ENCODE measurements around the gene TMEM254. TPM values are rescaled to one million over a fixed set of nuclear protein-coding genes. Genes with fewer than 3 reads are reported as not detected.
A peak's percentile ranks its signal among the peaks of the same experiment; 100 is the strongest.
"Not testable (repeated sequence)": the region's sequence is repeated elsewhere in the genome, so short reads cannot be mapped to it uniquely, and the experiment has no call there.

Gene TMEM254
- total RNA-seq, 1 donor from 2014 or later: 31.6 TPM

GRCh38 chr10:80133206-80133605 is 54.7 kb downstream of the TMEM254 start:
- peak overlapping the region; percentile 84 for H3K4me3 Mint-ChIP-seq
- peaks cover 29% of the 10 kb centered on the region for H3K27me3 Mint-ChIP-seq
- TF ChIP-seq, protein P1, sequence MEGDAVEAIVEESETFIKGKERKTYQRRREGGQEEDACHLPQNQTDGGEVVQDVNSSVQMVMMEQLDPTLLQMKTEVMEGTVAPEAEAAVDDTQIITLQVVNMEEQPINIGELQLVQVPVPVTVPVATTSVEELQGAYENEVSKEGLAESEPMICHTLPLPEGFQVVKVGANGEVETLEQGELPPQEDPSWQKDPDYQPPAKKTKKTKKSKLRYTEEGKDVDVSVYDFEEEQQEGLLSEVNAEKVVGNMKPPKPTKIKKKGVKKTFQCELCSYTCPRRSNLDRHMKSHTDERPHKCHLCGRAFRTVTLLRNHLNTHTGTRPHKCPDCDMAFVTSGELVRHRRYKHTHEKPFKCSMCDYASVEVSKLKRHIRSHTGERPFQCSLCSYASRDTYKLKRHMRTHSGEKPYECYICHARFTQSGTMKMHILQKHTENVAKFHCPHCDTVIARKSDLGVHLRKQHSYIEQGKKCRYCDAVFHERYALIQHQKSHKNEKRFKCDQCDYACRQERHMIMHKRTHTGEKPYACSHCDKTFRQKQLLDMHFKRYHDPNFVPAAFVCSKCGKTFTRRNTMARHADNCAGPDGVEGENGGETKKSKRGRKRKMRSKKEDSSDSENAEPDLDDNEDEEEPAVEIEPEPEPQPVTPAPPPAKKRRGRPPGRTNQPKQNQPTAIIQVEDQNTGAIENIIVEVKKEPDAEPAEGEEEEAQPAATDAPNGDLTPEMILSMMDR (conservative IDR thresholded peaks at IDR 0.05): no peak
- H3K4me1 Mint-ChIP-seq (ENCODE audit: unreplicated experiment): peaks cover 11% of the 10 kb centered on the region
- no peak for DNase-seq (ENCODE audit: extremely low spot score, unreplicated experiment)
- H3K36me3 Mint-ChIP-seq: no peaks in the 10 kb centered on the region
- H3K27ac Mint-ChIP-seq: no peak overlapping the region
- H3K9me3 Mint-ChIP-seq: no peaks in the 10 kb centered on the region

DNA sequence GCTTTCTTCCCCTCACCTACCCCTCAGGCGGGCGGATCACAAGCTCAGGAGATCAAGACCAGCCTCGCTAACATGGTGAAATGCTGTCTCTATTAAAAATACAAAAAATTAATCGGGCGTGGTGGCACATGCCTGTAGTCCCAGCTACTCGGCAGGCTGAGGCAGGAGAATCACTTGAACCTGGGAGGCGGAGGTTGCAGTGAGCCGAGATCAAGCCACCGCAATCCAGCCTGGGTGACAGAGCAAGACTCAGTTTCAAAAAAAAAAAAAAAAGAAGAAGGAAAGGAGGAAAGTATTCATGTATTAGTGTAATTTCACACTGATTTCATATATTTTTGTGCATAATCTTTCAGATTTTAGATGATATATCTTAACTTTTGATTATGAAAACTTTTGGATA is 55.2 kb downstream of the TMEM254 start:
- H3K9me3 Mint-ChIP-seq; H3K27ac Mint-ChIP-seq; H3K36me3 Mint-ChIP-seq; DNase-seq (ENCODE audit: extremely low spot score, unreplicated experiment): not testable (repeated sequence)
- H3K4me3 Mint-ChIP-seq: peak overlapping the region; percentile 84
- H3K4me1 Mint-ChIP-seq (ENCODE audit: unreplicated experiment): peaks cover 12% of the 10 kb centered on the region
- H3K27me3 Mint-ChIP-seq: peaks cover 29% of the 10 kb centered on the region

DNA sequence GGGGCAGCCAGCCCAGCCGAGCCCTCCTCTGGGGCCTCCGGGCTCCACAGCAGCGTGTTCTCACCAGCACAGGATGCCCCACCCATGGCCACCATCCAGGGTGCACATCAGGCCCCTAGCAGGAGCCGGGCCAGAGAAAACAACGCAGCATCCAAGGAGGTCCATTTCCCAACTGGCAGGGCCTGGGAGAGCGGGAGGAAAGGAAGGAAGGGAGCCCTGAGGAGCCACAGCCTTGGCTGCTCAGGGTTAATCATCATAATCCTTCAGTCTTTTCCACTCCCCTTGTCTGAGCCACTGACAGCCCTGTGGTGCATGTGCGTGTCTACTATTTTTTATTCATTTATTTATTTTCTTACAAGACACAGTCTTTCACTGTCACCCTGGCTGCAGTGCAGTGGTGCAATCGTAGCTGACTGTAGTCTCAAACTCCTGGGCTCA is 57.7 kb downstream of the TMEM254 start:
- Mint-ChIP-seq H3K36me3 (no peaks in the 10 kb centered on the region), H3K4me3 (no peak overlapping the region), H3K27ac (no peak overlapping the region), H3K27me3 (peaks cover 30% of the 10 kb centered on the region), H3K9me3 (no peaks in the 10 kb centered on the region), H3K4me1 (ENCODE audit: unreplicated experiment) (peaks cover 12% of the 10 kb centered on the region)
- DNase-seq (ENCODE audit: extremely low spot score, unreplicated experiment): no peak
- TF ChIP-seq, protein P1 (conservative IDR thresholded peaks at IDR 0.05): no peak

DNA sequence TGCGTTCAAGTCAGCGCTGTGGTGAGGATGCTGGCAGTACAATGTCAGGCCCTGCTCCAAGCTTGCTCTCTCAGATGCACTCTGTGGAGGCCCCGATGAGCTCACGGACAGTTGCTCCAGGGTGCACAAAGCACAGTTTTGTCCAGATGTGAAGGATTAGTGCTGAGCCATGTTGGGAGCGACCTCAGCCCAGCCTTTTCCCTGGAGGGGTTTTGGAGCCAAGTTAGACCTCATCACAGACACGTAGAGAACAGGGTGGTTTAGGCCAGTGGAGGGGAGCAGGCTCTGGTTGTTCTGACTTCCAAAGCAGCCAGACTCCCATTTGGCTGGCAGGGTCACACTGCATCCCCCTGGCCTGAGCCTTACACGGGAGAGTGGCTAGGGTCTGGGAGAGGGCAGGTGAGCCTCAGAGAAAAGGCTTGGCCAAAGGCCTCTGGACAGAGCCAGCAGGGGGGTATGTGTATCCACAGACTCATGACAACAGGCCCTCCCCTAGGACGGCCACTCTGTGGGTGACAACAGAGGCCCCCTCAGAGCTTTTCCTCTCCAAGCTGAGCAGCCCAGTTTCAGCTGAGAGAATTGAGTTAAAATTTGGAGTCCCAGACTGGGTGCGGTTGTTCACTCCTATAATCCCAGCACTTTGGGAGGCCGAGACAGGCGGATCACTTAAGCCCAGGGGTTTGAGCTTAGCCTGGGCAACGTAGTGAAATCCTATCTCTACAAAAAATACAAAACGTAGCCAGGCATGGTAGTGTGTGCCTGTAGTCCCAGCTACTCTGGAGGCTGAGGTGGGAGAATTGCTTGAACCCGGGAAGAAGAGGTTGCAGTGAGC is 58.8 kb downstream of the TMEM254 start:
- Mint-ChIP-seq H3K4me1 (ENCODE audit: unreplicated experiment) (peaks cover 12% of the 10 kb centered on the region), H3K36me3 (no peaks in the 10 kb centered on the region), H3K4me3 (no peak overlapping the region), H3K9me3 (no peaks in the 10 kb centered on the region), H3K27ac (no peak overlapping the region), H3K27me3 (peaks cover 23% of the 10 kb centered on the region)
- DNase-seq (ENCODE audit: extremely low spot score, unreplicated experiment): no peak
- TF ChIP-seq, protein P1 (conservative IDR thresholded peaks at IDR 0.05): no peak

DNA sequence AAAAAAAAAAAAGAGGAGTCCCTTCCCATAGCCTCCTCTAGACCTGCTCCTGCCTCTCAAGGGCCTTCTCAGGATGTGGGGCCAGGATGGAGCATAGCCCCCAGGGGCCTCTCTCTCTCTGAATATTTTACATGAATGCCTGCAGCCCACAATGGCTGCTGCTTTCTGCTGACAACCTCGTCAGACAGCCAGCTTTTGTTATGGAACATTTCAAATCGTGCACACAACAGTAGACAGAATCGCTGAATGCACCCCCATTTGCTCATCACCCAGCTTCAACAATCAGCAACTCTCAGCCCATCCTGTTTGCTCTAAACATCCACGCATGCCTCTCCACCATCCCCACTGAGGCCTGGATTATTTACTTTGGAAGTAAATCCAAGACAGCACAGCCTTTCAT is 59.5 kb downstream of the TMEM254 start:
- H3K9me3 Mint-ChIP-seq: no peaks in the 10 kb centered on the region

DNA sequence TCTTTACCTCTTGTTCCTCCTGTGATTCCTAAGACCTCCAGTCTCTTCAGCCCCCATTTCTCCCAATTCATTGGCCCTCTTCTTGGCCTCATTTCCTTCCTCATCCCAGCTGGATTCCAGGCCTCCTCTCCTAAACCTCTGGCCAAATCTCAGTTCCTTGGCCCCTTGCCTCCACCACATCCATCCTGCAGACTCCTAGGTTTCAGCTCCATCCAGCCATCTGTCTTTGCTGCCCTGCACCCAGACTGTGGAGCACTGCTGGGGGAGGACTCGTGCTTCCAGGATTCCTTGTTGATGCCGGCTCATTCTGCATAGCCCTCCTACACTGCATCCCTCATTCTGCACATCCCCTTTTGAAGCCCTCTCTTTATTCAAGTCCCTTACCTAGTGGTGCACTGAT is 60.8 kb downstream of the TMEM254 start:
- Mint-ChIP-seq H3K9me3 (no peaks in the 10 kb centered on the region), H3K4me1 (ENCODE audit: unreplicated experiment) (peaks cover 5% of the 10 kb centered on the region), H3K27me3 (peaks cover 17% of the 10 kb centered on the region), H3K4me3 (no peak overlapping the region), H3K27ac (no peak overlapping the region), H3K36me3 (no peaks in the 10 kb centered on the region)
- no peak for DNase-seq (ENCODE audit: extremely low spot score, unreplicated experiment)
- TF ChIP-seq, protein P1 (conservative IDR thresholded peaks at IDR 0.05): no peak

More for the DNA sequence above, 59.5 kb downstream of the TMEM254 start:
- Mint-ChIP-seq H3K27me3 (peaks cover 20% of the 10 kb centered on the region), H3K4me1 (ENCODE audit: unreplicated experiment) (peaks cover 9% of the 10 kb centered on the region), H3K36me3 (no peaks in the 10 kb centered on the region), H3K27ac (no peak overlapping the region), H3K4me3 (no peak overlapping the region)
- DNase-seq (ENCODE audit: extremely low spot score, unreplicated experiment): no peak
- TF ChIP-seq, protein P1 (conservative IDR thresholded peaks at IDR 0.05): no peak

All from type B pancreatic cell (in vitro differentiated cells).